ENCODE data around the gene LGI1.
"Not testable (repeated sequence)": the region's sequence is repeated elsewhere in the genome, so short reads cannot be mapped to it uniquely, and the experiment has no call there.

The LGI1 gene

GRCh38 chr10:93820434-93820833, 62.7 kb downstream of the LGI1 start:
- TF ChIP-seq CTCF (IDR thresholded peaks at IDR 0.05): no peak
- Histone ChIP-seq H3K36me3 (ENCODE audit: control insufficient read depth, insufficient read depth, low read length) (no peaks in the 10 kb centered on the region), H2AFZ (no peak overlapping the region)

GRCh38 chr10:93821051-93821772, 63.5 kb downstream of the LGI1 start:
- no peaks in the 10 kb centered on the region for H3K36me3 ChIP-seq (ENCODE audit: control insufficient read depth, insufficient read depth, low read length)
- no peak overlapping the region for H3K27ac ChIP-seq
- H3K4me2 ChIP-seq (ENCODE audit: low read length): no peak overlapping the region
- no peak overlapping the region for H2AFZ ChIP-seq
- no peak for TF ChIP-seq CTCF (IDR thresholded peaks at IDR 0.05)
- H3K27me3 ChIP-seq (ENCODE audit: control insufficient read depth, insufficient read depth, low read length): no peaks in the 10 kb centered on the region
- H3K9ac ChIP-seq: no peak overlapping the region
- no peak overlapping the region for H3K4me3 ChIP-seq (ENCODE audit: low read depth, low read length)
- no peaks in the 10 kb centered on the region for H3K9me3 ChIP-seq (ENCODE audit: control insufficient read depth, low read length)
- H3K79me2 ChIP-seq: no peaks in the 10 kb centered on the region
- H3K4me1 ChIP-seq: no peaks in the 10 kb centered on the region

More at GRCh38 chr10:93820434-93820833, 62.7 kb downstream of the LGI1 start:
- no peak overlapping the region for H3K4me3 ChIP-seq (ENCODE audit: low read depth, low read length)
- H3K27me3 ChIP-seq (ENCODE audit: control insufficient read depth, insufficient read depth, low read length): no peaks in the 10 kb centered on the region
- H3K9ac ChIP-seq: no peak overlapping the region
- no peak overlapping the region for H3K4me2 ChIP-seq (ENCODE audit: low read length)
- no peaks in the 10 kb centered on the region for H3K9me3 ChIP-seq (ENCODE audit: control insufficient read depth, low read length)
- H3K27ac ChIP-seq: no peak overlapping the region
- H3K79me2 ChIP-seq: no peaks in the 10 kb centered on the region
- H3K4me1 ChIP-seq: no peaks in the 10 kb centered on the region

- Histone ChIP-seq H3K9ac (no peak overlapping the region), H3K27me3 (ENCODE audit: control insufficient read depth, insufficient read depth, low read length) (no peaks in the 10 kb centered on the region), H2AFZ (no peak overlapping the region), H3K79me2 (no peaks in the 10 kb centered on the region), H3K4me3 (ENCODE audit: low read depth, low read length) (no peak overlapping the region), H3K4me1 (no peaks in the 10 kb centered on the region), H3K4me2 (ENCODE audit: low read length) (no peak overlapping the region), H3K27ac (no peak overlapping the region), H3K9me3 (ENCODE audit: control insufficient read depth, low read length) (no peaks in the 10 kb centered on the region), H3K36me3 (ENCODE audit: control insufficient read depth, insufficient read depth, low read length) (no peaks in the 10 kb centered on the region)
- no peak for TF ChIP-seq CTCF (IDR thresholded peaks at IDR 0.05)
These were observed 68.6 kb downstream of the LGI1 start for GRCh38 chr10:93826355-93826754.

- Histone ChIP-seq H2AFZ (no peak overlapping the region), H3K9me3 (ENCODE audit: control insufficient read depth, low read length) (no peaks in the 10 kb centered on the region), H3K27me3 (ENCODE audit: control insufficient read depth, insufficient read depth, low read length) (no peaks in the 10 kb centered on the region), H3K79me2 (no peaks in the 10 kb centered on the region), H3K9ac (no peak overlapping the region), H3K27ac (no peak overlapping the region), H3K4me3 (ENCODE audit: low read depth, low read length) (no peak overlapping the region), H3K4me2 (ENCODE audit: low read length) (no peak overlapping the region), H3K4me1 (no peaks in the 10 kb centered on the region), H3K36me3 (ENCODE audit: control insufficient read depth, insufficient read depth, low read length) (no peaks in the 10 kb centered on the region)
- no peak for TF ChIP-seq CTCF (IDR thresholded peaks at IDR 0.05)
These were observed 69.5 kb downstream of the LGI1 start for GRCh38 chr10:93827056-93827804.

- not testable (repeated sequence) for H3K4me1 ChIP-seq; H3K27me3 ChIP-seq (ENCODE audit: control insufficient read depth, insufficient read depth, low read length); H2AFZ ChIP-seq; H3K27ac ChIP-seq; H3K4me2 ChIP-seq (ENCODE audit: low read length); H3K4me3 ChIP-seq (ENCODE audit: low read depth, low read length); H3K79me2 ChIP-seq; H3K9ac ChIP-seq; H3K9me3 ChIP-seq (ENCODE audit: control insufficient read depth, low read length); H3K36me3 ChIP-seq (ENCODE audit: control insufficient read depth, insufficient read depth, low read length)
These were observed 73.3 kb downstream of the LGI1 start for GRCh38 chr10:93831065-93831464.

Measured in parathyroid adenoma (tissue), 2 donors.